GM18951 (cell line): Measurements from ENCODE around the gene OIT3.

Experiments
- POLR2A ChIP-seq: IDR thresholded peaks from 4 replicates; pipeline ENCODE4 v1.6.1; 2011; ENCODE audit warnings: mild to moderate bottlenecking; ENCODE audit not compliant: insufficient read length, insufficient read depth; ENCODE audit errors: extremely low read depth
- in situ Hi-C: fragments of 300-500 bp; cut with MboI; formaldehyde crosslinking; loops from one replicate; pipeline ENCODE4 v1.12.0; 2022; ENCODE audit warnings: low sequenced_read_pairs, mixed read lengths, inconsistent platforms; ENCODE audit not compliant: unreplicated experiment

The OIT3 gene

DNA sequence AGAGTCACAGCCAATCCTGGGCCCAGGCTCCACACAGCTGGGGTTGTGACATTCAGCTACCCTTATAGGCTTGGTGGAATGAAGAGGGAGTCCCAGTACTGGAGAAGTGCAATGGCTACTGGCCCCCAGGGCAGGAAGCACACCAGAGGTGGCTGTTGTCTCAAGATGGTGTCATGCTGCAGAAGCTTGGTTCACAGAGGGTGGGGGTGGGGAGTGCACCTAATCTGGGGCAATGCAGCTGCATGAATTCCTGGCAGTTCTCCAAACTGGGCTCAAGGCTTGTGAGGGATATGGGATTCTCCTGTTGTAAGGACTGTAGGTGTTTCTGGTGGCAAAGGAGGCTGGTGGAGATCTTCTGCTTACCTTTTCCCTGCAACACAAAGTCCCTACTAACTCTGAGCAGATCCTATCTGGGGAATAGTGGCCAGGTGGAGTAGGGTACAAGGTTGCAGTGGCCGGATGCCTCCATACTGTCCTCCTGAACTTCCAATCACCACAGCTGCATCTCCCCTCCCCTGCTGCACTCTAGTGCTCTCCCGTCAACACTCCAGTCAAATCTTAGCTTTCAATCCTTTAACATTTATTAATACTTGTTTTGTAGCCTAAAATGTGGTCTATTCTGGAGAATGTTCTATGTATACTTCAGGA, 88.5 kb downstream of the OIT3 start:
- in situ Hi-C loops: no loop called here
- no peak for TF ChIP-seq POLR2A
